Activated CD8-positive, alpha-beta memory T cell treated with anti-CD3 and anti-CD28 coated beads for 48 hours (primary cell): ENCODE data around the gene CCDC51.

Experiments
- DNase-seq, 3 experiments: peaks; one replicate each; pipeline ENCODE4 v3.0.0-alpha.2; 2020; ENCODE audit warnings: low read depth in 2 of 3, low spot score in 2 of 3

Gene CCDC51

GRCh38 chr3:48435223-48435595 lies 4.7 kb downstream of the CCDC51 start:
- DNase-seq, result no peak

- DNase-seq, result no peak
Measured at GRCh38 chr3:48434591-48435222, 5.2 kb downstream of the CCDC51 start.

GRCh38 chr3:48433472-48434118 lies 6.3 kb downstream of the CCDC51 start:
- no peak for DNase-seq

- no peak for DNase-seq
Measured at GRCh38 chr3:48432411-48433371, 7.2 kb downstream of the CCDC51 start.

- DNase-seq, result no peak
Measured at GRCh38 chr3:48431224-48432029, 8.5 kb downstream of the CCDC51 start.

GRCh38 chr3:48430708-48431101 lies 9.2 kb downstream of the CCDC51 start:
- DNase-seq, result no peak

- DNase-seq, result no peak
Measured at GRCh38 chr3:48429960-48430707, 9.8 kb downstream of the CCDC51 start, which contains the start of gene PLXNB1. PLXNB1 (minus strand) TSS chr3:48430086; CDS start chr3:48424611, 5,475 bp downstream.

- peak in 2 of 3 experiments; percentile 11 to 37 for DNase-seq
Measured at GRCh38 chr3:48429317-48429959, 10.5 kb downstream of the CCDC51 start.

- DNase-seq, result no peak
Measured at GRCh38 chr3:48428572-48429316, 11.2 kb downstream of the CCDC51 start.

- DNase-seq, result no peak
Measured at GRCh38 chr3:48428088-48428571, 11.8 kb downstream of the CCDC51 start.

- no peak for DNase-seq
Measured at GRCh38 chr3:48427630-48427962, 12.3 kb downstream of the CCDC51 start.

- no peak for DNase-seq
Measured at GRCh38 chr3:48426944-48427629, 12.8 kb downstream of the CCDC51 start.

GRCh38 chr3:48426401-48426909 lies 13.5 kb downstream of the CCDC51 start:
- DNase-seq, result no peak

GRCh38 chr3:48425281-48425812 lies 14.6 kb downstream of the CCDC51 start:
- no peak for DNase-seq

GRCh38 chr3:48423883-48424695 lies 15.8 kb downstream of the CCDC51 start:
- no peak for DNase-seq

- no peak for DNase-seq
Measured at GRCh38 chr3:48423241-48423882, 16.6 kb downstream of the CCDC51 start.

- no peak for DNase-seq
Measured at GRCh38 chr3:48422681-48423080, 17.2 kb downstream of the CCDC51 start.
